Esophagus squamous epithelium (tissue), 4 donors: ENCODE results near the gene LRRC28.

Source experiments
- POLR2A ChIP-seq, 4 donors: fragments of 450-650 bp; IDR thresholded peaks; one replicate each; pipeline ENCODE4 v1.6.1; 2017; ENCODE audit warnings: antibody characterized with exemption in 4 of 4, mild to moderate bottlenecking in 4 of 4, moderate library complexity in 3 of 4
- TF ChIP-seq, protein P1 (sequence below), 6 experiments: fragments of 450-650 bp in 4 of 6; fragments of 200-600 bp in 2 of 6; sonication (generic) in 2 of 6; IDR thresholded peaks; one replicate each; pipeline ENCODE4 v1.5.1; 2016 to 2019; ENCODE audit warnings: antibody characterized with exemption in 6 of 6, mild to moderate bottlenecking in 4 of 6, moderate library complexity in 4 of 6

DNA sequence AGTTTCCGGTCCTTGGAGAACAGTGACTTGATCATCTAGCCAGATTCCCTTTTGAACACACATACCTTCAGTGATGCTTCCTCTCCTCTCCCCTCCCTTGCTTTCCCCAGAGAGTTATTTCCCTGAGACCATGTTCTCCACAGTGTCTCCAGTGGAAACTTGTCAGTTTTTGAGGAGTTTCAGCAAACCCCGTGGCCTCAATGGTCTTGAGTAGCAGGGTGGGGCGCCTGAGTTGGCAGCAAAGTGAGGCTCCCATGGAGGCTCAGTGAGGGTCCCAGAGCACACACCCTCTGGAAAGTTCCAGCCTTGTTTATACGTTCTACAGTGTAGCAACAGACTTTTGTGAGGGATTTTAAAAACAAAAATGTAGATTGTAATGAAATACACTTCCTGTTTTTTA, 135.1 kb downstream of the LRRC28 start:
- TF ChIP-seq, protein P1, sequence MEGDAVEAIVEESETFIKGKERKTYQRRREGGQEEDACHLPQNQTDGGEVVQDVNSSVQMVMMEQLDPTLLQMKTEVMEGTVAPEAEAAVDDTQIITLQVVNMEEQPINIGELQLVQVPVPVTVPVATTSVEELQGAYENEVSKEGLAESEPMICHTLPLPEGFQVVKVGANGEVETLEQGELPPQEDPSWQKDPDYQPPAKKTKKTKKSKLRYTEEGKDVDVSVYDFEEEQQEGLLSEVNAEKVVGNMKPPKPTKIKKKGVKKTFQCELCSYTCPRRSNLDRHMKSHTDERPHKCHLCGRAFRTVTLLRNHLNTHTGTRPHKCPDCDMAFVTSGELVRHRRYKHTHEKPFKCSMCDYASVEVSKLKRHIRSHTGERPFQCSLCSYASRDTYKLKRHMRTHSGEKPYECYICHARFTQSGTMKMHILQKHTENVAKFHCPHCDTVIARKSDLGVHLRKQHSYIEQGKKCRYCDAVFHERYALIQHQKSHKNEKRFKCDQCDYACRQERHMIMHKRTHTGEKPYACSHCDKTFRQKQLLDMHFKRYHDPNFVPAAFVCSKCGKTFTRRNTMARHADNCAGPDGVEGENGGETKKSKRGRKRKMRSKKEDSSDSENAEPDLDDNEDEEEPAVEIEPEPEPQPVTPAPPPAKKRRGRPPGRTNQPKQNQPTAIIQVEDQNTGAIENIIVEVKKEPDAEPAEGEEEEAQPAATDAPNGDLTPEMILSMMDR (IDR thresholded peaks at IDR 0.05) = no peak
- TF ChIP-seq POLR2A (IDR thresholded peaks at IDR 0.05) = no peak
